ENCODE data around the gene DNHD1. TPM values are rescaled to one million over a fixed set of nuclear protein-coding genes. Genes with fewer than 3 reads are reported as not detected.

DNHD1 gene
- total and polyA plus RNA-seq, 9 of the 15 experiments (the other 6 are each of a cell fraction or from before 2014, with no cell fraction given) = 0.82 to 9.7 (median 3.8) TPM

- no peak for TF ChIP-seq MGA (IDR thresholded peaks at IDR 0.05)
- TF ChIP-seq ZNF785 (CRISPR knock-in tag; IDR thresholded peaks at IDR 0.05) = no peak
- peak in 1 of 2 experiments; percentile 72 for TF ChIP-seq AFF1 (IDR thresholded peaks at IDR 0.05; ENCODE audit: low read depth in 1 of 2, partially characterized antibody in 2 of 2)
- TF ChIP-seq ZNF384 (IDR thresholded peaks at IDR 0.05; ENCODE audit: low read depth, low read length) = no peak
- TF ChIP-seq TCF3 (CRISPR knock-in tag; IDR thresholded peaks at IDR 0.05) = peak; percentile 97
- no peak for TF ChIP-seq MCM3 (IDR thresholded peaks at IDR 0.05)
- no peak for TF ChIP-seq SIRT6 (IDR thresholded peaks at IDR 0.05; ENCODE audit: low read depth, low read length)
- TF ChIP-seq SP2 (IDR thresholded peaks at IDR 0.05; ENCODE audit: extremely low read depth, low read depth, low read length, poor library complexity, severe bottlenecking) = no peak
- no peak for TF ChIP-seq DLX4 (CRISPR knock-in tag; IDR thresholded peaks at IDR 0.05)
- TF ChIP-seq HEY1 (CRISPR knock-in tag; IDR thresholded peaks at IDR 0.05; ENCODE audit: borderline replicate concordance) = no peak
- TF ChIP-seq ZSCAN32 (CRISPR knock-in tag; IDR thresholded peaks at IDR 0.05) = no peak; the same call in 1 of the 2 replicates
Observed at GRCh38 chr11:6563121-6563619, 66.1 kb downstream of the DNHD1 start (continued).
